ENCODE data around the gene GLRX.
"Not testable (repeated sequence)": the region's sequence is repeated elsewhere in the genome, so short reads cannot be mapped to it uniquely, and the experiment has no call there.

DNA sequence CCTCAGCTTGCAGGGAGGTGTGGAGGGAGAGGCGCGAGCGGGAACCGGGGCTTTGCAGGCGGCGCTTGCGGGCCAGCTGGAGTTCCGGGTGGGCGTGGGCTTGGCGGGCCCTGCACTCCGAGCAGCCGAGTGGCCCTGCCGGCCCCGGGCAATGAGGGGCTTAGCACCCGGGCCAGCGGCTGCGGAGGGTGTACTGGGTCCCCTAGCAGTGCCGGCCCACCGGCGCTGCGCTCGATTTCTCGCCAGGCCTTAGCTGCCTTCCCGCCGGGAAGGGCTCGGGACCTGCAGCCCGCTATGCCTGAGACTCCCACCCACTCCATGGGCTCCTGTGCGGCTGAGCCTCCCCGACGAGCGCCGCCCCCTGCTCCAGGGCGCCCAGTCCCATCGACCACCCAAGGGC is 28.6 kb upstream of the GLRX start:
- TF ChIP-seq CTCF (conservative IDR thresholded peaks at IDR 0.05 in 1 of 2, IDR thresholded peaks at IDR 0.05 in 1 of 2; ENCODE audit: extremely low read depth in 1 of 2, insufficient read depth in 1 of 2, low read depth in 1 of 2, low read length in 2 of 2); EZH2 (IDR thresholded peaks at IDR 0.05; ENCODE audit: borderline replicate concordance, low read length): not testable (repeated sequence)
